Fibroblast of skin of abdomen (primary cell): ENCODE data around the gene CBX8.
A peak's percentile ranks its signal among the peaks of the same experiment; 100 is the strongest.

Source experiments
- DNase-seq: peaks from one replicate; pipeline ENCODE4 v3.0.0-alpha.2; 2013

CBX8 gene

DNA sequence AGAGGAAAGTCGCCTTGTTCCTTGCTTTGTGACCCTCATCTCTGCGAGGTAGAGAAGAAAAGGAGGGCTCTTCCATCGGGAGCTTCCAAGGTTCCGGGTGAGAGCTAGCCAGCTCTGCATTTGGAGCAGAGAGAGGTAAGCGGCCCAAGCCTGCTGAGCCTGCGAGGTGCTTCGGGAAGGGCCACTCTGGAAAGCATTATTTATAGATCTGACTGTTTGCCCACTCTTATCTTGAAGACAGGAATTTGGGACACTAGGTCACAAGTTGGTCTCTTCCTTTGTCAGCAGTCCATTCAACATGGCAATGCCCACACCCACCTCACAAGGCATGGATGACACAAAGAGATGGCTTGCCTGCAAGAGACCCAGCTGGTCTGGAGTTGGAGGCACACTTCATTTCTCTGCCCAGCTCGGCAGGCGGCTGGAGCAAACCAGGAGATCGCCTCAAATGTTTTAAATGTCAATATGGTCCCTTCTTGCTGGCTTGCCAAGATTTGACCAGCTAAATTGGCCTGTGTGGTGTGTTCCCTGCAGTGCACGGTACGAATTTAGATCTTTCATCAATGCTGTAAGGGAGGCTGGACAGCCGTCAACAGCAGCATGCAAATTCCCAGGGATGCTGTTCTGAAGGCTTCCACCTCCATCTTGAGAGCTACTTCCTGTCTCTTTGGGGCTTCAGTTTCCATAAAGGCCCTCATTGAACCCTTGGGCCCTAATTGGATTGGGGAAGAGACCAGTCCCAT lies 22.8 kb upstream of the CBX8 start:
- no peak for DNase-seq

GRCh38 chr17:79819085-79819484 lies 22.2 kb upstream of the CBX8 start:
- no peak for DNase-seq

GRCh38 chr17:79818026-79818758 lies 21.3 kb upstream of the CBX8 start:
- DNase-seq = no peak

DNA sequence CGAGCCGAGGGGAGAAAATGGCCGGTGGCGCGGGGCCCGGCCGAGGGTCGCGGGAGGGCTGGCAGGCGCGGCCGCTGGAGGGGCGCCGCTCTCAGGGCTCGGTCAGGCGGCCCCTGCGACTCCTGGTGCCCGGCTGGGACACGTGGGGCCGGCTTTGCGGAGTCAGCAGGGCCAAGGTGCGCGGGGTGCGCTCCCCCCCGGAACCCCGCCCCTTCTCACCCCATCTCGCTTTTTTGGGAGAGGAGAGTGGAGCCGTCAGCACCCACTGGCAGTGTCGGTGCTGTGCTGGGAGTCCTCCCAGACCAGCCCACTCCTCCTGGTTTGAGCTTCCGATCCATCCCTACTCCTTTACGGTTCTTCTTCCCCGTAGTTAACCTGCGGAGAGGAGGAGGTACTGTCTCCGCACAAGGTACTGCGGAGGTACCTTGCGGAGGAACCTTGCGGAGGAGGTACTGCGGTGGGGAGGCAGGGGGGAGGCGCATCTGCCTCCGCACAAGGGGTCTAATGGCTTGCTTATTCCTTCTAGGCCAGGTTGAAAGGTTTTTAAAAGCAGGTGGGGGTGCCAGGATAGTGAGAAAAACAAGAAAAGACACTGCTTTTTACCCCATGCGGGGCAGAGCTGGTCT lies 19.1 kb upstream of the CBX8 start:
- DNase-seq = no peak

DNA sequence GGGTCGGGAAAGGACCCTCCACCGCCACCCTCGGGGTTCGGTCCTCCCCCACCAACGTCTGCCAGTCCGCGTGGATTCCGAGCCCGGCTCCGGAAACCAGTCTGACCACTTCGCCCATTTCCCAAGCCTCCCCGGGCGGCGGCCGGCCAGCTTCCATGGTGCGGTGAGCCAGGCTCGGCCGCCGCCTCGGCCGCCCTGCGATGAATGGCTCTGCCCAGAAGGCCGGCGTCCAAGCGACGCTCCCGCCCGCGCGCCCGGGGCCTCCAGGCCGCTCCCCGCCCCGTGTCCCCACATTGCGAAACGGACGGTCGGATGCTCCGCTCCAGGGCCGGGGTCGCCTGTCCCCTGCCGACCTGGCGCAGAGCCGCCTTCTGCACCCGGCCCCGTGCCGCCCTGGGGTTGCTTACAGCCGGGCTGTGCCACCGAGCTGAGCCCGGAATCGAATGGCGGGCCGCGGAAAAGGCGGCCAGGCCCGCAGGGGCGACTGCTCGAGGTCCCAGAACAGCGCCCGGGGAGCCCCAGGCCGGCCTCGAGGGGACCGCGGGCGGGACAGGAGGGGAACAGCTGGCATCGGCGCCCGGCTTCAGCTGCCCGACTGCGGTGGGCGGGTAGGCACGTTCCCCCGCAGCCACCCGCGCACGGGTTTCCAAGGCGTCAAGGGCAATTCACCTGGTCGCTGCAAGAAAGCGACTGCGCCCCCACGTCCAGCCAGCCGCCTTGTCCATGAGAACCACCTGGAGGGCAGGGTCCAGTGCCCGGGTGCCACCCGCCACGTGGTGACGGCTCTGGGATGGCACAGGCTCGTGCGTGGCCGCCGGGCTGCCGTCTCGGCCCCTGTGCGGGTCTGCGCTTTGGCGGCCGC lies 18.3 kb upstream of the CBX8 start:
- no peak for DNase-seq

GRCh38 chr17:79814127-79814973 lies 17.5 kb upstream of the CBX8 start:
- DNase-seq = no peak

DNA sequence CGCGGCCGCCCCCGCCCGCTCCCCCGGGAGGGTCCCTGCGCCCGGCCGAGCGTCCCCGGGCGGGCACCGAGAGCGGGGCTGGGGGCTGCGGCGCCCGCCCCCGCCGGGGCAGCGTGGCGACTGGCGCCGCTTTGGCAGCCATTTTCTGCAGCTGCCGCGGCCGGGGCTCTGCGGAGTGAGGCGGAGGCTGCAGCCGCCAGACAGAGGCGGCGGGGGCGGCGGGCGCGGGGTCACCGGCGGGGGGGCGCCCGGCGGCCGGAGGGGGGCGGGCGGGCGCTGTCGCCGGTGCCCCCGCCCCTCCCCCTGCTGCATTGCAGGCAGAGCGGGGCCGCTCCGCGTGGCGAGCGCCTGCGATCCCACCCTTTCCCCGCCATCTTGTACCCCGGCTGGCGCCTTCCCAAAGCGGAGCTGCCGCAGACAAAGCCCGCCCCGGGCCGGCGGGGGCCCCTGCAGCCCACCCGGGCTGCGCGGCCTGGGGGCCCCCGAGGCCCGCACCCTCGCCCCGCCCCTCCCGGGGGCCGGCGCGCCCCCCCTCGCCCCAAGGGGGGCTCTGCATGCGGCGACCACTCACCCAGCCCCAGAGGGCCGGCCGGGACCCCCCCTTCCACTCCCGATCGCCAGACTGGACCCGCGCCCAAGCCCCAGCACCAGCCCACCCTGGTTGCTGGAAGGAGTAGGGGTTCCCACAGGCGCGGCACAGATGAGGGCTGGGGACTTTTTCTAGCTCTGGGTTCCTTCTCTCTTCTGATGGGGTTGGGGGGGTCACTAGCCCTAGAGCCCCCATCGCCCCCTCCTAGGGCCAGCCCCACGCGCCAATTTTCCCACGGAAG lies 16.6 kb upstream of the CBX8 start:
- no peak for DNase-seq

GRCh38 chr17:79812353-79813258 lies 15.7 kb upstream of the CBX8 start:
- no peak for DNase-seq

DNA sequence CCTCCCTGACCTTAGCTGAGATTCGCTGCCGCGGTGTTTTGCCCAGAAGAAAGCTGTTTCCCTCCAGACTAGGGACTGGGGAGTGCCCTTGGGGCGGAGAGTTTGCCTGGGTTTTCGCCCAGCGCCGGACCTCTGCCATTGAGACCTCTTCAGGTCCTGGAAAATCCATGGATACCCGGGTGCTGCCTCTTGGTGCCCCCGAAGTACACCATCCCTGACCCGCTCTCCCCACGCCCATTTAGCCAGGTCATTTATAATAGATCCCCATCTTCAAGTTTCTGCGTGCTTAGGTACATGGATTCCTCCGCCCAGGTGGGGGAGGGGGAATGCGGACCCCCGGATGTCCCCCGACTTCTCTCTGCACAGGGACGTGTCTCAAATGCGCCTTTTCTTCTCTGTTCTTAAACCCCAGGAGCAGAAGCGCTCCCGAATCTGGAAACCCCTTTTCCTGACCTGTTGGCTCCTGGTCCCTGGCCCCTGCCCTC lies 15.0 kb upstream of the CBX8 start:
- DNase-seq = no peak

GRCh38 chr17:79811011-79811867 lies 14.4 kb upstream of the CBX8 start:
- DNase-seq = no peak

DNA sequence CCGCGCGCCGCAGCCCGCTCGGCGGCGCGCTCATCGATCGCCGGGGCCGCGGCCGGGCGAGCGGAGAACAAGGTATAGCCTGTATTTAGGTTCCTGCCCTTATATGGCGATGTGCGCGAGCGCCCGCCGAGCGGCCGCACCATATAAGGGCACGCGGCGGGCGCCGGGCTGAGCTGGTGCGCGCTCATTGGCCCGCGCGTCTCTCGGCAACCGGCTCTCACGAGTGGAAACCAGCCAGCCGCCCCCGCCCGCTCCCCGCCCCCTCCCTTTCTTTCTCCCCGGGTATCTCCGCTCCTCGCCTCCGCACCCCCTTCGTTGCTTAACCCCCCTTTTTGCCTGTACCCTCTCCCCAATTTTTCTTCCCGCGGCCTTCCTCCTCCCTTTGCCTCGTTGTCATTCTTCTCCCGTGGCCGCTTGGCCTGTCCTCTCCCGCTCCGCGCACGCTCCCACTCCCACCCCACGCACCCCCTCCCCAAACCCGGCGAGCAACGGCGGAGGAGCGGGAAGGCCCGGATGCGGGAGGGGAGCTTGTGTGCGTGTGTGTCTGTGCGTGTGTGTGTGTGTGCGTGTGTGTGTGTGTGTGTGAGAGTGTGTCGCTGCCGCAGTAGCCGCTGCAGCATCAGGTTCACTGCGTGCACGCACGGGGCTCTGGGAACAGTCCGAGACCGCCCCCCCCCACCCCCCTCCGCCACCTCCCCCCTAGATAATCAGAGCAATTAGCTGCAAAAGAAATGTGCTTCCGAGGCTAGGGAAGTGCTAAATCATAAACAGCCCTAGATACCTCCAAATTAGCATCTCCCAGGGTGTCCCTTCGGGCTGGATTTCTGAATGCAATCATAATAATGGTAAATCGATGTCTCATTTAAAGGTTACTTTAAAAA lies 13.5 kb upstream of the CBX8 start:
- DNase-seq = peak; percentile 75

DNA sequence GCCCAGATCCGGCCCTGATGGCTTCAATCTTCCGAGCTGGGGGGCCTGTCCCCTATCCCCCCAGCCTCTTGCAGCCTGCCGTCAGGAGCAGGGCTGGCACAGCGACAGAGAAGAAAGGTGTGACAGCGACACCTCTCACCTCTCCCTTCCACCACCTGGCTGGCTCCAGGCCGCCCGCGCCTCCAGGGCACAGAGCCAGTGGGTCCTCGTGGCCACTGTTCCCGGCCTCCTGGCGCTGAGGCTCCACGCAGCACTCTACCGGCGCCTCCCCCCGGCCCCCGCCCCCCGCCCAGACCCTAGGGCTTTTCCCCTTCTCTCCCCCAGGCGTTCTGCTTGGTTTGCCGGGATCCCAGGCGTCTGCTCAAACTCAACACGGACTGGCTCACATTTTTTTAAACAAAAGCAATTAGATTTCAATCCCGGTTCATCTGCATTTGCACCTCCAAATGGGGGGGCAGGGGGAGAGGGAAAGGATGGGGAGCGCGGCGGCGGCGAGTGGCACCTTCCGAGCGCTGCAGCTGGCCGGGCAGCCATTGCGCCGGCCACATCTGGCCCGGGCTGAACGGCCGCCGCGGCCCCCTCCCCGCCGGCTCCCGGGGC lies 12.8 kb upstream of the CBX8 start:
- no peak for DNase-seq

DNA sequence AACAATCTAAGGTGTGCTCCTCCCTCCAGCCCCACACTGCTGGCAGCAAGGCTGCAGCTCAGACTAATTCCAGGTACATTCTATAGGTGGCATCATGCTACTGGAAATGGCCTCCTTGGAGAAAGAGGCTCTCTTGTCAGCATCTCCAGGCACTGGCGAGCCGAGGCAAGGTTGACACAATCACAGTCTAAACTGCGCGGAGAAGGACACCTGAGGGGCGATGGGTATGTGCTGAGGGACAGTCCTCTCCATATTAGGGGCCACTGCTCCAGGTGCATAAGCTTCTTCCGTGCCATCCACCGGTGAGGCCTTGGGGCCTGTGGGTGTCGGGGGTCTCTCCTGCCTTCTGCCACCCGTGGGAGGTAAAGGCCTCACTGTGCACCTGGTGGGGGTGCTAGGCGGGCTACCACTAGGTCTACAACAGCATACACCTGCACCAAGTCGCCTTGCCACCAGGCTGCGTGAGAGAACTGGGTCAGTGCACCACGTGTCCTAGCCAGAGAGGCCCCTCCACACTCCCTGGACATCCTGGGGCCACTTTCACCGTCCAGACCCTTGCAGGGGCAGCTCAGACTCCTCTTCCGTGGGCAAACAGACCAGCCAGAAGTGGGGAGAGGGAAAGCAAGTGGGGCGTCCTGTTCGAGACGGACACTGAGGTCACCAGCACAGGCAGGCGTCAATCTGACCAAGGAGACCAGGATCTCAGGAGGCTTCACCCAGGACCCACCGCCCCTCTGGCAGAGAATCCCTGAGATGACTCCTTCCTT lies 12.1 kb upstream of the CBX8 start:
- DNase-seq = no peak

DNA sequence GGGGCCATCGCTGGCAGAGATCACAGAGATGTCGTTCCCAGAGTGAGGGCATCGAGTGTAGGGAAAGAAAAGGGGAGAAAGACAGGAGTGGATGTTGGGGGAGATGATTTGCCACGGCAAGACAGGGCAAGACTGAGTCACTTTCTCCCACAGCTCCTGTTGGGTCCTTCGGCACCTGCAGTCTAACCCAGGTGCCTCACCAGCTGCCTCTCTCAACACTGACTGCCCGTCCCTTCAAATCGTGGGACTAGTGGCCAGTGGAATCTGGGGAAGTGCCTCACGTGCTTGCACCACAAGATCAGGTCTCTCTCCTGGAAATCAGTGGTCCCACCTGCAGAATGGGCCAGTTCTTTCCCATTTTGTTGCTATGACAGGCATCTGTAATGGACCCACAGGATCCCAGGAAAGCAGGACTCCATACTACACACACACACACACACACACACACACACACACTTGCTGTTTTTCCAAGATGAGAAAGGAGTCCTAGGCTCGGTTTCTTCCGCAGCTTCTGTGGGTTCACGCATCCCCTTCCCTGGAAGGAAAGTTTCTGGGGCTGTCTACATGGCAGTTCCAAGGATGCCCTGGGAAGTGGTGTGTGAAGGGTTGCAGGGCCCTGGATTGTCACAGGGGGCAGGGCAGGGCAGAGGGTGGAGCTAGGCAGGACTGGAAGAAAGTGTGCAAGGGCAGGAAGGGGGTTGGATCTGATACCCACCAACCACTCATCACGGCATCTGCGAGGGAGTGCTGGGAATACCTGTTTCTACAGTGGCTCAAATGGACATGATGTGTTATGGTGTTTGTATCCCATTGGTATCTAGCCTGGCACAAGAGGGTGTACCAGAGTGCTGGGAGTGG lies 10.2 kb upstream of the CBX8 start:
- DNase-seq = no peak

DNA sequence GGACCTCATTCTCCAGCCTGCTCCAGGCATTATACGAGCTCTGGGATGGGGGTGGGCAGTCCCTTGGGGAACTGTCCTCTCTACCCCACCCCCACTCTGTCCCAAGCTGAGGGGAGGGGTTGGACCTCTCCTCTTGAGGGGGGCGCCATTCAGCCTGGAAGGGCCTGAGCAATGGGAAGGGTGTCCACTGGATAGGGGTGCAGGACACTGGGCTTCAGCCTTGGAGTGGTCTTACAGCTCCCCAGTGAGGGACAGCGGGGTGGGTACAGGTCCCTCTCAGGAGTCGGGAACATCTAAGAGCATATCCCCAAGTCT lies 9.5 kb upstream of the CBX8 start:
- DNase-seq = no peak
